GM12801 (cell line): ENCODE results near the gene PNLIPRP2.

Source experiments
- TF ChIP-seq, protein P1 (sequence below): IDR thresholded peaks from one replicate; pipeline ENCODE4 v1.5.1; 2011; ENCODE audit warnings: control low read depth; ENCODE audit not compliant: insufficient read length; ENCODE audit errors: extremely low read depth

Gene PNLIPRP2

DNA sequence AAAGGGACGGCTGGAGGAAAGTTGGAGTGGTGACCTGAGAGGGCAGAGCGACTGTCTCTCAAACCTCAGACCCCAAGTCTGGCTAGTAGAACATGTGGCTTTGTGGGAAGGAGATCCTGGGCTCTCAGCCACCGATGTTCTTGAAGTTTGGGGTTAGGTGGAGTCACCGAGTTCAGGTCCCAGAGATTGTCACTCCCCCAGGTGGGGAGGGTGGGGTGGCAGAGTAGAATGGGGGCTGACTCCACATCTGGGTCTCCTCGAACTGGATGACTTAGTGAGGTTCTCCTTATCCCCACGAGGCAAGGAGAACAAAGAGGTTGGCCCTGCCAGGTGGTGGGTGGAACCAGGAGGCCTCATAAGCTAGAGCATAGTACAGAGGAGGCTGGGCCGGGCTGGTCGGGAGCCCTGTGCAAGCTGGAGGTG lies 14.7 kb upstream of the PNLIPRP2 start:
- TF ChIP-seq, protein P1, sequence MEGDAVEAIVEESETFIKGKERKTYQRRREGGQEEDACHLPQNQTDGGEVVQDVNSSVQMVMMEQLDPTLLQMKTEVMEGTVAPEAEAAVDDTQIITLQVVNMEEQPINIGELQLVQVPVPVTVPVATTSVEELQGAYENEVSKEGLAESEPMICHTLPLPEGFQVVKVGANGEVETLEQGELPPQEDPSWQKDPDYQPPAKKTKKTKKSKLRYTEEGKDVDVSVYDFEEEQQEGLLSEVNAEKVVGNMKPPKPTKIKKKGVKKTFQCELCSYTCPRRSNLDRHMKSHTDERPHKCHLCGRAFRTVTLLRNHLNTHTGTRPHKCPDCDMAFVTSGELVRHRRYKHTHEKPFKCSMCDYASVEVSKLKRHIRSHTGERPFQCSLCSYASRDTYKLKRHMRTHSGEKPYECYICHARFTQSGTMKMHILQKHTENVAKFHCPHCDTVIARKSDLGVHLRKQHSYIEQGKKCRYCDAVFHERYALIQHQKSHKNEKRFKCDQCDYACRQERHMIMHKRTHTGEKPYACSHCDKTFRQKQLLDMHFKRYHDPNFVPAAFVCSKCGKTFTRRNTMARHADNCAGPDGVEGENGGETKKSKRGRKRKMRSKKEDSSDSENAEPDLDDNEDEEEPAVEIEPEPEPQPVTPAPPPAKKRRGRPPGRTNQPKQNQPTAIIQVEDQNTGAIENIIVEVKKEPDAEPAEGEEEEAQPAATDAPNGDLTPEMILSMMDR = no peak

DNA sequence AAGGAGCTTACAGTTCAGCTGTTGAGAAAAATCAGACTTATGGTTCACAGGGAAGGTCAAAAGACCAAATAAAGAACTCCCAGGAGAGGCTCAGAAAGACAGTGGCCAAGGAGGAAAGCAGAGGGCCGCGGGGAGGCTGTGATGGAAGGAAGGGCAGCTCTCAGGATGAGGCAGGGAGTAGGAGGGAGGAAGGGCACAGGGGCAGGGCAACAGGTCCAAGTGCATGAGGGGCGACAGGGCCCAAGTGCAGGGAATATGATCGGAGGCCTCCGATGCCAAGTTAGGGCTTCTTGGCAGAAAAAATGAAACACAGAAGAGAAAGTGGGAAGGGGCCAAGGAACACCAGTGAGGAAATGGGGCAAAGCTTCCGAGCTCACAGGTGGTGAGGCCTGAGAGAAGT lies 13.4 kb upstream of the PNLIPRP2 start:
- TF ChIP-seq, protein P1 = no peak

DNA sequence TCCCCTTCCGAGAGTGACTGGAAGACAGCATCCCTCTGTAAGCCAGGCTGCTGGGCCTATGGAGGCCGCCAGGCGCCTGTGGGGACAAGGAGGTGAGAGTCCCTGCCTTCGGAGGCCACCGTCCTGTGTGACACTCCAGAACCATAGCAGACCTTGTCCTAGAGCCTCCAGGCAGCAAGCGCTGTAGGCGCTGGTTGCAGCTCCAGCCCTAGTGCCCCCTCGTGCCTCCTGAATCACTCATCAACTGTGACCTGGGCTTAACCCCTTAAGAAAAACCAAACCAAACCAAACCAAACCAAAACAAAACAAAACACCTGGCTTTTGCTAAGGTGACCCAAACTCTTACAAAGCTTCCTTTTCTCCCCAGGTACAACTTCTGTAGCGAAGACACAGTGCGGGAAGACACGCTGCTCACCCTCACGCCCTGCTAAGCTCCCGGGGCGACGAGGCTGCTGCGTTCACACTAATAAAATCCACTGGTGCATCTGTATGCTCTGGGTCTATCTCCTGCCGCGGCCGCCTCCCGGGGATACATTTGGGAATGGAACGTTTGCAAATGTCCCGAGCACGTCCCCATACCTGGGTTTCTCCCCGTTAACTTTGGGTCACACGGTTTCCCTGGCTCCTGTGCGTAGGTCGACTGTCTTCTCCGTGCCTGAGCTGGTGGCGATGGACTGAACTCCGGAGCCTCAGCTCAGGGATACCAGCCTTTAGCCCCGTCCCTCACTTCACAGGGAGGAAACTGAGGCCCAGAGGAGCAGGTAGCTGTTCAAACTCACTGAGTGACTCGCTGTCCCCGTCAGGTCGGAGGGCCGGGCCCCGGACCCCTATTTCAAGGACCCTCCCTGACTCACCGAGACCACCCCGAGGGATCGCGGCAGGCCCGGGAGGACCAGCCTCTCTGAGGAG lies 11.8 kb upstream of the PNLIPRP2 start:
- TF ChIP-seq, protein P1 = no peak

DNA sequence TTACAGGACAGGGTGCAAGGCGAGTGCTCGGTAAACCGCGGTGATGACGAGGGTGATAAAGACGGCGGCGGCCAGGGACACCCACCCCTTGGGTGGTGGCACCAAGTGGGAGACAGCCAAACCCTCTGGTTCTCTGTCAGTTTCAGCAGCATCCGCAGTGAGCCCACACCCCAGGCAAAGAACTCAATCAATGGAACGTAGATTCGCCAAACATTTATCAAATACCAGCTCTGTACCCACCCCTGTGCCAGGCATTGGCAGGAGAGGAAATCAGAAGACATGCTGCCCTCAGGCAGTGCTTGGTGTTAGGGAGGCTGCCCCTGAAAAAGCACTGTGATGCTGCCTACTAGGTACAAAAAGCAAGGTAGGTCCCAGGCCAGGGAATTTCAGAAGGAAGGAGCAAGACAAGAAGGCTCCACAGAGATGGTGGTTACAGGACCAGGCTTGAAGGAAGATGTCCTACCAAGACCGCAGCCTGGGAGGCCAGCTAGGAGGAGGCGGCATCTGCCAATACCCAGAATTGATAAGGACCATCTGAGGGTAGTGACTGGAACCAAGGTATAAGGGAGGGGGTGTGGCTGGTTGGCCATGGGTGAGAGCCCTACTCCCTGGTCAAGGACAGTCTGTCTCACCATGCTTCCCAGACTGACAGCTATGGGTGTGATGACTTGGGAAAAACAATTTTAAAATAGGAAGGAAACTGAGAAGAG lies 10.2 kb upstream of the PNLIPRP2 start:
- TF ChIP-seq, protein P1 = no peak

DNA sequence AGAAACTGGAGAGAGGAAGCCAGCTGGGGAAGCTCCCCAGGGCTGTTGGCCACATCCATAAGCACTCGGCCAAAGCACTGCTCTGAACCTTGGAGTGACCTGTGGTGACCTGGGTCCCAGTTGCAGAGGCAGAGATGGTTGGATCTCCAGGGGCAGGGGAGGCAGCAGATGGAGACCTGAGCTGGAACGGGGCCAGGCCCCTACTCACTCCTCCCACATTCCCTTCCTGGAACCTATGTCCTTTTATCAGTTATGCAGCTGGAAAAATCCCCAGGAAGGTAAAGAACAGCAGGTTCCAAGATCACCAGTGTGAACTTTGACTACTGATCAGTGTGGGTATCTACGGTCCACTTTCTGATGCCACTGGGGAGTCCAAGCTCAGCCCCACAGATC lies 9.6 kb upstream of the PNLIPRP2 start:
- TF ChIP-seq, protein P1 = no peak

DNA sequence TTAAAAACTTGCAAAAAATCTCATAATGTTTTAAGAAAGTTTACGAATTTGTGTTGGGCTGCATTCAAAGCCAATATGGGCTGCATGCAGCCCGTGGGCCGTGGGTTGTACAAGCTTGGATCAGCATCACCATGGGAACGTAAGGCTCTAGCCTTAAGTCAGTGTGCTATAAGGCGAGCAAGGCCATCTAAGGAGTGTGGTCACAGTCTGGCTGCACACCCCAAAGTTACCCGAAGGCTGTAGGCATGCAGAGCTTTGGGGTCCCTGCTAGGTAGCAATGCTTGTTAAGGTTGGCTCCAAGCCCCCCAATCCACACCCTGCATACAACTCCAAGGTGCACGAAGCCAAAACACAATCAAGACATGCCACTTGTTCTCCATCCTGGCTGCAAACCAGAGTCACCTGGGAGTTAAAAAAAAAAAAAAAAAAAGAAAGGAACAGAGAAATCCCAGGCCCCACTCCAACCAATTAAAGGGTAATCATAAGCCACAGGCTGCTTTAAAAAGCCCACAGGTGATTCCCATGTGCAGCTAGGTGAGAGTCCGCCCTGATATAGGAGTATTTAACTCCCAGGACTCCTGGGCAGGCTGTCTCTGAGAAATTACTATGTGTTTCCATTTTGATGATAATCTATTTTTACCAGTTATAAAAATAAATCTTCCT lies 8.5 kb upstream of the PNLIPRP2 start:
- TF ChIP-seq, protein P1 = no peak

DNA sequence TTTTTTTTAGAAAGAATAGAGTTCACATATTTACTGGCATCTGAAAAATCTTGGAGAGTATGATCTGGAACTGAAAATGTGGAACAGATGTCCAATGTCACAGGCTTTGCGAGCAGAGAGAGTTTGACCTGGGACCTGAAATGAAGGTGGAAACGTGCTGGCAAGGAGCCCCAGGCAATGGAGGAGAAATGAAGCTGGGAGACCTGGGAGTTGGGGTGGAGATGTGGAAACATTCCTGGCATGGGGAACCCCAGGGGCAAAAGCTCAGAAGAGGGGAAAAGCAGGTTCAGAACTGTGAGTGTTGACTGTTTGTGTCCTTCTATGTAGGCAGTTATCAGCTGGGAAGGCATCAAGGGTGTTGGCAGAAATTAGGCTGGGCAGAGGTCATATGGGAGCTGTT lies 7.3 kb upstream of the PNLIPRP2 start:
- TF ChIP-seq, protein P1 = no peak
